Measurements from ENCODE around the gene FNDC3A. TPM values are rescaled to one million over a fixed set of nuclear protein-coding genes. Genes with fewer than 3 reads are reported as not detected.

Gene FNDC3A
- total RNA-seq, 3 donors from 2014 or later (not counting 1 experiment from before 2014, with no cell fraction given): 38.3 to 46.0 (median 41.5) TPM

DNA sequence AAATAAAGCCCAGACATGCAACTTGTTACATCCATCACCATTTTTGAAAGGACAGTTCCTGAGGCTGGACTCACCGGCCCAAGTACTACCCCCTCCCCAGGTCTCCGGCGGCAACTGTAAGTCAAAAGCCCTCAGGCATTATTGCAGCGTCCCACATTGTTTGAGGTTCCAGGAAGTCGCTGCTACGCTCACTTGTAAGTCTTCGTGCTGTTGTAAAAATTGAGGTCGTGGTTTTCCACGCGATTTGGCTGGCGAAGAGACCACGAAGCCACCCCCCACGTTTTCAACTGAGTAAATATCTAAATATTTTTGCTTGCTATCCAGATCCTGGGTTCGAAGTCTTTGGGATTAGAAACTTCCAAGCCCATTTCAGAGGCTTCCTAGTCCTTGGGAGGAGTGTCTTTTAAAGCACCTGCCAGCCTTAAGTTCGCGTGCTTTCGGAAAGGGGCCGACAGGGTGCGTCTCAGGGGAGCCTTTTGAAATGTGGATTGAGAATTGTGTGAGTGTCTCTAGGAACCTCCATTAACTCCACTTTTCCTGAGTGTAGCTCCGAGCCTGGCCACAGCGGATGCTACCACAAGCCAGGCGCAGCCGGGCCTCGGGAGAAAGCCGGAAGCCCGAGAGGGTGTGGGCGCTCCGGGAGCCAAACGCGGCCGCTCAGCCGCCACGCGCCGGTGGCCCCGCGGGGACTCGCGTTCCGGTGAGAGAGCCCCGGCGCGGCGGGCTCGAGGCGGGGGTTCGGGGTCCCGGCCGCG is 434 bp upstream of the FNDC3A start:
- Histone ChIP-seq H3K36me3 (ENCODE audit: control insufficient read depth, insufficient read depth, low read length) (no peaks in the 10 kb centered on the region), H3K27me3 (ENCODE audit: control insufficient read depth, insufficient read depth, low read length) (no peaks in the 10 kb centered on the region), H3K4me3 (ENCODE audit: low read length) (peak overlapping the region; percentile 59), H3K27ac (ENCODE audit: low read length) (peak overlapping the region; percentile 99), H3K9me3 (ENCODE audit: control insufficient read depth, insufficient read depth, low read length) (peaks cover 5% of the 10 kb centered on the region), H3K4me1 (ENCODE audit: control insufficient read depth, insufficient read depth, low read length) (peaks cover 7% of the 10 kb centered on the region)
- Mint-ChIP-seq H3K9me3 (peaks cover 9 to 23% of the 10 kb centered on the region in 2 donors), H3K36me3 (peaks cover 17% of the 10 kb centered on the region), H3K27me3 (ENCODE audit: low read depth in 2 of 2) (peaks cover 5 to 8% of the 10 kb centered on the region in 2 donors), H3K4me3 (peak overlapping the region; percentile 98), H3K27ac (peak overlapping the region; percentile 90 to 96), H3K4me1 (peaks cover 30 to 36% of the 10 kb centered on the region in 2 donors)
- intact Hi-C loops (cut with micrococcal nuclease): loop anchor here (5.0 to 10.0 kb wide), 3 partner anchors 137 to 467 kb away; partner anchors contain the start of genes CAB39L and SETDB2
- TF ChIP-seq CTCF (IDR thresholded peaks at IDR 0.05): no peak
- DNase-seq (peak; percentile 32 to 81), ATAC-seq (peak; percentile 7 to 31 (median 9))
- under 1% methylated on average over 47 of the region's 50 CpGs for WGBS (ENCODE audit: insufficient coverage)

DNA sequence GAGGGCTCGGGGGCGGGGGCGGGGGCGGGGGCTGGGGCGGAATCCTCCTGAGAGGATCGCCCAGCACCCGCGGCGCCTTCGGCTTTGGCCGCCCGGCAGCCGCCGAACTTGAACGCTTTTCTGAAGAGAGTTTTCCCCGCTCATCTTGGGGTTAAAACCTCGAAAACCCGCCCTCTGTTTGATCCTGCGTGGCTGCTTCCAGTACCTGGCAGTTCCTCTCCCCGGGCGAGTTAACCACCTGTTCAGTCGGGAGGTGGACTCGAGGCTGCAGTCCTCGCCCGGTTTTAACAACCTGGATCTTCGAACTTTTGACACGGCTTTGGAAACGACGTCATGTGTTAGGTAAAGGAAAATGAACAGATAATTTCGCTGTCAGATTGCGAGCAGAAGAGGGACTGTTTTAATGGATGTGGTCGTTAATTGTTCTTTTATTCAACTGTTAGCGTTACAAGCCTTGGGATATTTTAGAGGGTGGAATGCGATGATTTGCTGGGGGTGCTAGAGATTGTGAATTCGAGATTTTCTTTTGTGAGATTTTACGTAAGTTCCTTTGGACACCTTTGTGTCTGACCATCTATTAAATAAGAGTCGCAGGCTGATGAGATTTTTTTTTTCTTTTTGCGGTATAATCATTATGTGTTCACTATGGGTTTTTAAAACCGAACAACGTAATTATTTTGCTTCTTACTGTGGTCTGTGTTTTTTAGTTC is 1.0 kb downstream of the FNDC3A start:
- Mint-ChIP-seq H3K4me3 (peak overlapping the region; percentile 98), H3K4me1 (peaks cover 30 to 41% of the 10 kb centered on the region in 2 donors), H3K9me3 (peaks cover 9 to 21% of the 10 kb centered on the region in 2 donors), H3K36me3 (peaks cover 17% of the 10 kb centered on the region), H3K27ac (peak overlapping the region; percentile 90 to 96), H3K27me3 (ENCODE audit: low read depth in 2 of 2) (peaks cover 3 to 5% of the 10 kb centered on the region in 2 donors)
- Histone ChIP-seq H3K27me3 (ENCODE audit: control insufficient read depth, insufficient read depth, low read length) (no peaks in the 10 kb centered on the region), H3K36me3 (ENCODE audit: control insufficient read depth, insufficient read depth, low read length) (no peaks in the 10 kb centered on the region), H3K27ac (ENCODE audit: low read length) (peak overlapping the region; percentile 99), H3K4me1 (ENCODE audit: control insufficient read depth, insufficient read depth, low read length) (peaks cover 7% of the 10 kb centered on the region), H3K4me3 (ENCODE audit: low read length) (peak overlapping the region; percentile 65), H3K9me3 (ENCODE audit: control insufficient read depth, insufficient read depth, low read length) (peaks cover 5% of the 10 kb centered on the region)
- no peak for TF ChIP-seq CTCF (IDR thresholded peaks at IDR 0.05)
- WGBS (ENCODE audit: insufficient coverage): 0% methylated on average over 37 of the region's 40 CpGs
- intact Hi-C loops (cut with micrococcal nuclease): loop anchor here (5.0 to 10.0 kb wide), 3 partner anchors 136 to 466 kb away; partner anchors contain the start of genes CAB39L and SETDB2
- ATAC-seq: peak in 1 of 3 donors; percentile 6
- DNase-seq: no peak

DNA sequence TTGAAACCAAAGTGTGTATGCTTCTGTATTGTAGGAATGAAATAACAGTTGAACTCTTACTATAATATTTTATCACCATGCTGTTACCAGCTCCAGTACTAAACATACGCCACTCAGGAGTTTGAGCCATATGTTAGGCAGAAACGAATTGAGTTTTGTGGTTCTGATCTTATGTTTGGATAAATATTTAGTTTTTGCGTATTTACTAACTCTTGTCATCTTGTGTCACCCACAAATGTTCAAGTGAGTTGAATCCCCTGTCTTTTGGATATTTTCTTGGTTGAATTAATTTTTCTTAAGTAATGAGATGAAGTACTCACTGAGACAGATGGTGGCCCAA is 1.5 kb downstream of the FNDC3A start:
- Mint-ChIP-seq H3K27ac (peak overlapping the region; percentile 90 to 96), H3K27me3 (ENCODE audit: low read depth in 2 of 2) (no peaks in the 10 kb centered on the region), H3K4me3 (peak overlapping the region; percentile 98), H3K9me3 (peaks cover 9 to 19% of the 10 kb centered on the region in 2 donors), H3K36me3 (peaks cover 17% of the 10 kb centered on the region), H3K4me1 (peaks cover 30 to 41% of the 10 kb centered on the region in 2 donors)
- TF ChIP-seq CTCF (IDR thresholded peaks at IDR 0.05): no peak
- no peaks in the 10 kb centered on the region for H3K27me3 ChIP-seq (ENCODE audit: control insufficient read depth, insufficient read depth, low read length)
- H3K4me3 ChIP-seq (ENCODE audit: low read length): peak overlapping the region; percentile 65
- DNase-seq (no peak), ATAC-seq (no peak)
- H3K27ac ChIP-seq (ENCODE audit: low read length): peak overlapping the region; percentile 99
- no peaks in the 10 kb centered on the region for H3K36me3 ChIP-seq (ENCODE audit: control insufficient read depth, insufficient read depth, low read length)
- intact Hi-C loops (cut with micrococcal nuclease): loop anchor here (5.0 to 10.0 kb wide), 3 partner anchors 135 to 465 kb away; partner anchors contain the start of genes CAB39L and SETDB2
- 13% methylated on average over 3 of the region's 3 CpGs for WGBS (ENCODE audit: insufficient coverage)
- peaks cover 5% of the 10 kb centered on the region for H3K9me3 ChIP-seq (ENCODE audit: control insufficient read depth, insufficient read depth, low read length)
- H3K4me1 ChIP-seq (ENCODE audit: control insufficient read depth, insufficient read depth, low read length): peaks cover 7% of the 10 kb centered on the region

All from natural killer cell (primary cell).